Measurements from ENCODE around the gene C17orf67. TPM values are rescaled to one million over a fixed set of nuclear protein-coding genes. Genes with fewer than 3 reads are reported as not detected.

The C17orf67 gene
- total and polyA plus RNA-seq, 2 experiments from 2014 or later = 1.0 to 3.7 TPM

- TF ChIP-seq CTCF (conservative IDR thresholded peaks at IDR 0.05; ENCODE audit: low read depth in 2 of 2) (no peak), ZNF331 (CRISPR knock-in tag; IDR thresholded peaks at IDR 0.05; ENCODE audit: low read depth) (no peak), EZH2 (IDR thresholded peaks at IDR 0.05; ENCODE audit: low read depth, unreplicated experiment) (no peak), POLR2AphosphoS5 (IDR thresholded peaks at IDR 0.05; ENCODE audit: low read depth) (no peak), REST (IDR thresholded peaks at IDR 0.05; ENCODE audit: unreplicated experiment) (no peak), EZH2phosphoT487 (IDR thresholded peaks at IDR 0.05; ENCODE audit: unreplicated experiment) (no peak), NANOG (IDR thresholded peaks at IDR 0.05; ENCODE audit: borderline replicate concordance) (no peak), STAT1 (IDR thresholded peaks at IDR 0.05; ENCODE audit: unreplicated experiment) (no peak), JUNB (IDR thresholded peaks at IDR 0.05; ENCODE audit: unreplicated experiment) (no peak), CREB1 (CRISPR knock-in tag; IDR thresholded peaks at IDR 0.05; ENCODE audit: low read depth) (no peak)
- TF ChIP-seq, protein P1, sequence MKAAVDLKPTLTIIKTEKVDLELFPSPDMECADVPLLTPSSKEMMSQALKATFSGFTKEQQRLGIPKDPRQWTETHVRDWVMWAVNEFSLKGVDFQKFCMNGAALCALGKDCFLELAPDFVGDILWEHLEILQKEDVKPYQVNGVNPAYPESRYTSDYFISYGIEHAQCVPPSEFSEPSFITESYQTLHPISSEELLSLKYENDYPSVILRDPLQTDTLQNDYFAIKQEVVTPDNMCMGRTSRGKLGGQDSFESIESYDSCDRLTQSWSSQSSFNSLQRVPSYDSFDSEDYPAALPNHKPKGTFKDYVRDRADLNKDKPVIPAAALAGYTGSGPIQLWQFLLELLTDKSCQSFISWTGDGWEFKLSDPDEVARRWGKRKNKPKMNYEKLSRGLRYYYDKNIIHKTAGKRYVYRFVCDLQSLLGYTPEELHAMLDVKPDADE (IDR thresholded peaks at IDR 0.05) = no peak
Observed at GRCh38 chr17:56830726-56831368, 2.9 kb downstream of the C17orf67 start (continued).

Measured in GM23338 (cell line).